Muscle of leg (tissue), 11 donors: Measurements from ENCODE around the gene TRIO. TPM values are rescaled to one million over a fixed set of nuclear protein-coding genes. Genes with fewer than 3 reads are reported as not detected.

ENCODE experiments used
- DNase-seq: peaks from one replicate; pipeline ENCODE4 v3.0.0; 2013
- H3K27ac ChIP-seq: one replicate; pipeline ENCODE4 v1.5.1; 2013; ENCODE audit warnings: mild to moderate bottlenecking, low read length, control low read depth
- H3K27me3 ChIP-seq: one replicate; pipeline ENCODE4 v1.6.1; 2013; ENCODE audit warnings: low read length; ENCODE audit not compliant: control insufficient read depth, insufficient read depth
- H3K36me3 ChIP-seq: one replicate; pipeline ENCODE4 v1.6.1; 2013; ENCODE audit warnings: low read length; ENCODE audit not compliant: control insufficient read depth, insufficient read depth
- H3K4me1 ChIP-seq: one replicate; pipeline ENCODE4 v1.6.1; 2013; ENCODE audit warnings: low read length; ENCODE audit not compliant: control insufficient read depth, insufficient read depth
- H3K4me3 ChIP-seq: one replicate; pipeline ENCODE4 v1.5.1; 2013; ENCODE audit warnings: low read length, control low read depth
- H3K9me3 ChIP-seq: replicated peaks from 2 replicates; pipeline ENCODE4 v1.6.1; 2013; ENCODE audit warnings: low read depth, low read length; ENCODE audit not compliant: control insufficient read depth
- WGBS: methylation state at CpG from one replicate; pipeline ENCODE4 v1.1.5; 2013; ENCODE audit warnings: missing lambda C conversion rate; ENCODE audit not compliant: insufficient coverage; 5-methylcytosine and 5-hydroxymethylcytosine counted together
- polyA plus RNA-seq, 8 donors: library from polyadenylated mRNA; unstranded; fragments of 120-200 nt; gene quantifications; one replicate each; pipeline versions ENCODE4 v1.2.1 to v1.2.3, GENCODE V29; 2013; ENCODE audit warnings: inconsistent platforms in 1 of 8, low replicate concordance in 1 of 8; ENCODE audit not compliant: insufficient read length in 8 of 8, insufficient read depth in 1 of 8
- total RNA-seq: library from RNA; stranded (reverse); fragments of 120-200 nt; gene quantifications from one replicate; pipeline ENCODE4 v1.2.4, GENCODE V29; 2013

Gene TRIO
- total and polyA plus RNA-seq, 9 donors = 124 to 219 (median 168) TPM

DNA sequence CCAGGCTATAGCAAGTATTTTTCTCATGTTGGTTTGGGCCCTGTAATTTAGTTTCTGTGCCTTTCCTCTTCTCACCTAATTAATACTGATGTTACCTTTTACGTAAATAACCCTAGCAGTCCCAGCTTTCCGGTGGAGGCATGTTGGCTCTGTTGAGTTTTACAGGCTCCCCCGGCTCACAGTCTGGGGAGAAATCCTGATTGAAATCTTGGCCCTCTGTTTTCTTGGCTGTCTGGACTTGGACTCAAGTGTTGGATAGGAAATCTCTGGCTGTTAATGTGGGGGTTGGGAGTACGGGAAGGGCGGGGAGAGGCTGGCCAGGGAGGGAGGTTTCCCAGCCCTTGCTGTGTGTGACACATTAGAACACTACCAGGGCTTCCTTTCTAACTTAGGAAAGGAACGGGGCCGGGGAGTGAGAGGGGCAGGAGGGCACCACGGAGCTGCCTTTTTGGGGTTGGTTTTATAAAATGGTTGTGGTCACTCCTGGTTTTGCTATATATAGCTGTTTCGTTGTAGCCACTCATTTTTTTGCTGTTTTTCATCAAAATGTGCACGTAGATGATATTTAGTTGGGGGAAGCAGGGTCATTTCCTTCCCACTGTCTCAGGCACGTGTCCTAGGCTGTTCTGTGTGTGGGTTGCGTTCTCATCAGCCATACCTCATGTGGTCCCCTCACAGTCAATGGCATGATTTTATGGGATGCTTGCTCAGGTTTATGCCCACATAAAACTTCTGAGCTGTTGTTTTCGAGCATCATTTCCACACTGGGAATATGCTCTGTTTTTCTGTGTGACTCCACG, 11.0 kb downstream of the TRIO start:
- DNase-seq = peak; percentile 92
- no peak overlapping the region for H3K4me3 ChIP-seq
- no peaks in the 10 kb centered on the region for H3K36me3 ChIP-seq
- H3K27ac ChIP-seq = peak overlapping the region; percentile 81
- H3K4me1 ChIP-seq = peaks cover 40% of the 10 kb centered on the region
- no peaks in the 10 kb centered on the region for H3K9me3 ChIP-seq
- 3% methylated on average over 5 of the region's 14 CpGs for WGBS
- H3K27me3 ChIP-seq = no peaks in the 10 kb centered on the region

DNA sequence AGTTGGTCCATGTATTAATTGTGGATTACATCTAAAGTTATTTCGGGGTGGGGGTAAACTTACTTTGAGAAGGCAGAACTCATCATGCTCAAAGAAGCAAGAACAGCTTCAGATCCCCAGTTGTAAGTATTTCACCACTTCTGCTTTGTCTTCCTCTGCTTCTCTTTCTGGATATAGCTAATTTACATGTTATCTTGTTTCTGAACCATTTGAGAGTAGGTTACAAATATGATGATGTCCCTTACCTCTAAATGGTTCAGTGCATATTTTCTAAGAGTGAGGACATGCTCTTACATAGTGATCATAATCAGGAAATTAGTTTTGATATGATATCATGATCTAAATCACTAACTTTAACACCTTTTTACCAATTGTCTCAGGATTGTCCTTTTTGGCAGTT, 11.9 kb downstream of the TRIO start:
- no peak for DNase-seq
- Histone ChIP-seq H3K27ac (no peak overlapping the region), H3K4me3 (no peak overlapping the region), H3K4me1 (peaks cover 34% of the 10 kb centered on the region), H3K36me3 (no peaks in the 10 kb centered on the region), H3K27me3 (no peaks in the 10 kb centered on the region), H3K9me3 (no peaks in the 10 kb centered on the region)
- WGBS = no CpG with 5 or more reads among the region's 1 CpG

DNA sequence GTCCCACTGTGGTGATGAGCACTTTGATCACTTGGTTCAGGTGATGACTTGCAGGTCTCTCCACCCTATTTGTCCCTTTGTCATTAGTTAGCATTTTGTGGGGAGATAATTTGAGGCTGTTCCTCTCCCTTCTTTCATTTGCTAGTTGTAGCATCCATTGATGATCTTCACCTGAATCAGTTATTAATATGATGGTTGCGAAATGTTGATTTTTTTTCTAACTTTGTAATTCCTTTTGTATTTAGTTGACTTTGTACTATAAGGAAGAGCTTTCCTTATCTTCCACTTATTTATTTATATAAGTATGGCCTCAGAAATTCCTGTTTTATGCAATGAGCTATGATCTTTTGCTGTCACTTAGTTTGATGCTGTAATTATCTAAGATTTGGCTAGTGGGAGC, 12.6 kb downstream of the TRIO start:
- DNase-seq = no peak

DNA sequence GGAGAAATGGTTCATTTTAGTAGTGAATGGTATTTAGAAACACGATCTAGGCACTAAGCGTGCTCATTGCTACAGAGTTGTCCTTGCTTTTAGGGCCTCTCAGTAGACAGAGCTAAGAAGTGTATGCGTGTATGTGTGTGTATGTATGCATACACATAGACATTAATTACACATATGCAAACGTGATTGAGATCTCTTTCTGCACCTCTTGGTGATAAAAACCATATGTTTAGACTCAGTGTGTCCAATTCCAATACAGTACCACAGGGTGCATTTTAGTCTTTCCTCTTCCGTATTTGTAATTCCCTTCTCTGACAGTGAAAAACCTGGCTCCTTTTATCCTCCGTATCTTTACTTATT, 13.1 kb downstream of the TRIO start:
- H3K4me1 ChIP-seq = peaks cover 39% of the 10 kb centered on the region
- peak overlapping the region; percentile 45 for H3K27ac ChIP-seq
- no peak for DNase-seq
- H3K4me3 ChIP-seq = no peak overlapping the region
- H3K27me3 ChIP-seq = no peaks in the 10 kb centered on the region
- H3K9me3 ChIP-seq = no peaks in the 10 kb centered on the region
- WGBS = 18% methylated on average over 2 of the region's 6 CpGs
- H3K36me3 ChIP-seq = no peaks in the 10 kb centered on the region

More for the DNA sequence above, 12.6 kb downstream of the TRIO start:
- Histone ChIP-seq H3K36me3 (no peaks in the 10 kb centered on the region), H3K27me3 (no peaks in the 10 kb centered on the region), H3K9me3 (no peaks in the 10 kb centered on the region), H3K4me1 (peaks cover 36% of the 10 kb centered on the region), H3K4me3 (no peak overlapping the region), H3K27ac (no peak overlapping the region)
- WGBS = no CpG with 5 or more reads among the region's 1 CpG

DNA sequence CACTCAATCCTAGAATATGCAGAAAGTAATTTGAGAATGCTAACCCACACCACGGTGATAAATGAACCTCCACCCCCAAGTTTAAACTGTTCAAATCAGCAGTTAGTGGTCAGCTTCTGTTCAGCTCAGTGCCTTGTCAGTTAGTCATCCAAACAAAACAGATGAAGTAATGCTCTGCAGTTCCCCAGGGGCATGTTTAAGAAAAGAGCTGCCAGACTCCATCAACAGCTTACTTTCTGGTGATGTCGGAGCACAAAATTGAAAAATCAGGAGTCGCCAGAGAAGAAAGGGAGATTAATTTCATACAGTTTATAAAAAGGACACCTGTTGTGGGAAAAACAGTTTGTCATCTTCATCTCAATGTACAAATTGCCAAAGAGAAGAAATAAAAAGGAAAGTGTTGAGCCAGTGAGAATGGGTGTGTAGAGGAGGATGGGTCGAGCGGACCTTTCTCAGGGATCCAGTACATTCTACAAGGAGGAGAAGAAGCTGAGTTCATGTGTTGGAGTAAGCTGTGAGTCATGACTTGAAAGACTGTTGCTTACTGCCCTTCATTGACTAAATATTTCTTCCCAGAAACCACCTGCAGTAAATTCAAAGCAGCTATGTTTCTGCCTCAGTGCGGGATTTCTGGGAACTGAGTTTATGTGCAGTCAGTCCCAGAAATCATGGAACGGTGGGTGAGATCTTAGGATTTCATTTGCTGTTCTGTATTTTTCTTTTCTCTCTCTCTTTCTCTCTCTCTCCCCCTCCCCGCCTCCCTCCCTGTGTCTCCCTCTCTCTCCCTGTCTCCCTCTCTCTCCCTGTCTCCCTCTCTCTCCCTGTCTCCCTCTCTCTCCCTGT, 13.7 kb downstream of the TRIO start:
- 48% methylated on average over 1 of the region's 8 CpGs for WGBS
- Histone ChIP-seq H3K27me3 (no peaks in the 10 kb centered on the region), H3K4me3 (no peak overlapping the region), H3K27ac (peak overlapping the region; percentile 45), H3K36me3 (no peaks in the 10 kb centered on the region), H3K9me3 (no peaks in the 10 kb centered on the region), H3K4me1 (peaks cover 45% of the 10 kb centered on the region)
- DNase-seq = peak; percentile 86

DNA sequence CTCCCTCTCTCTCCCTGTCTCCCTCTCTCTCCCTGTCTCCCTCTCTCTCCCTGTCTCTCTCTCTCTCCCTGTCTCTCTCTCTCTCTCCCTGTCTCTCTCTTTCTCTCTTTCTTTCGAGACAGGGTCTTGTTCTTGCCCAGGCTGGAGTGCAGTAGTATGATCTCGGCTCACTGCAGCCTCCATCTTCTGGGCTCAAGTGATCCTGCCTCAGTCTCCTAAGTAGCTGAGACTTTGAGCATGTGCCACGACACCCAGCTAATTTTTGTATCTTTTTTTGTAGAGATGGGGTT, 14.3 kb downstream of the TRIO start:
- Histone ChIP-seq H3K27me3 (no peaks in the 10 kb centered on the region), H3K27ac (no peak overlapping the region), H3K4me1 (peaks cover 48% of the 10 kb centered on the region), H3K4me3 (no peak overlapping the region), H3K36me3 (no peaks in the 10 kb centered on the region), H3K9me3 (no peaks in the 10 kb centered on the region)
- no peak for DNase-seq
- 85% methylated on average over 3 of the region's 3 CpGs for WGBS

DNA sequence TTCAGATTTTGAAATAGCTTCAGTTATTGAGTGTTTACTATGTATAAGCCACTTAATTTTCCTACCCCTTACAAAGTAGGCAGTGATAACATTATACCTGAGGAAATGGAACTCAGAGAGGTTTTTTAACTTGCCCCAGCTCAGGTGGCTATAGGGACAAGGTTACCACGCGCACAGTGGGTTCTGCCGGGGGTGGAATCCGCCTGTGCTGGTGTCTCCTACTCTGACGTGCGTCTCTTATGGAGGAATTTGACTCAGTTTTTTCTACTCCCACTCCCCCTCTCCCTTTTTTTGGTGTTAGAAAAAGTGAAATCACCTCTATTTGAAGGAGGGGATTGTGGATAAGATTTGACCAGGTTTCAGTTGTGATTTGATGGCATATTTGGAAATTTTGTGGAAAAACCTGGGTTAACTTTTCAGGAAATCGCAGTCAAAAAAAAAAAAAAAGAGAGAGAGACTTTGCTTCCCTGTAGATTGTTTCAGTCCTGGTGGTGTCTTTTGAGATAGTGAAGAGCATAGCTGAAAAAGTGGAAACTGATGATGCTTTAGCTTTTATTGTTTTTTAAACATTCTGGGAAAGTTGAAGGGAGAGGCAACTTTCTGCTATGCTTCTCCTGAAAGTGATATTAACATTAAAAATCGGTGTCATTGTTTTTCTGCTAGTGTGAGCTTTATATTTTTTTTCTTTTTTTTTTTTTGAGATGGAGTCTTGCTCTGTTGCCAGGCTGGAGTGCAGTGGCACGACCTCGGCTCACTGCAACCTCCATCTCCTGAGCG, 15.9 kb downstream of the TRIO start:
- no peak for DNase-seq
- H3K27me3 ChIP-seq = no peaks in the 10 kb centered on the region
- H3K27ac ChIP-seq = no peak overlapping the region
- H3K4me3 ChIP-seq = no peak overlapping the region
- H3K4me1 ChIP-seq = peaks cover 34% of the 10 kb centered on the region
- no peaks in the 10 kb centered on the region for H3K36me3 ChIP-seq
- H3K9me3 ChIP-seq = peaks cover 3% of the 10 kb centered on the region
- WGBS = 85% methylated on average over 3 of the region's 11 CpGs

DNA sequence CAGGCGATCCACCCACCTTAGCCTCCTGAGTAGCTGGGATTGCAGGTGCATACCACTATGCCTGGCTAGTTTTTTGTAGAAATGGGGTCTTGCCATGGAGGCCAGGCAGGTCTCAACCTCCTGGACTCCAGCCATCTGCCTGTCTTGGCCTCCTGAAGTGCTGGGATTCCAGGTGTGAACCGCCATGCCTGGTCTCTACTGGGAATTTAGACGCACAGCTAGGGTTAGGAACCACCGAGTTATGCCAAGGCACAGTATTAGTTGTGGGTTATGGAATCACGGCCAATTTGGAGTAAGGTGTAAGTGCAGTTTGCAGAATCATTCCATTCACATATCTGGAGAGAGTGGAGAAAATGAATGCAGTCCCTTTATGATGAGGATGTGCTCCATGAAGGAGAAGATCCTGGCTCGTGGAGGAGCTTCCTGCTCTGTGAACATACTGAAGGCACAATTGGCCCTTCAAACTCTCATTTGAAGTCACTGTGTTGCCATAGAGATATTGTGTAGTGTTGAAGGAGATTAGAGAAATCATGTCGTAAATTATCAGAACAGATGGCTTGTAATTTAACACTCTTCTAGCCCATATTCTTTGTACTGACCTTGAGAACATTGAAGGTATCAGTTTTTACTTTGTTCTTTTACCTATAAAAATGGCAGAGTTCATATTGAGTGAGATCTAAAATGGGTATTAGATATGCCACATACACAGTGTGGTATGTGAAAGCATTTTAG, 18.8 kb downstream of the TRIO start:
- peaks cover 7% of the 10 kb centered on the region for H3K9me3 ChIP-seq
- H3K27ac ChIP-seq = peak overlapping the region; percentile 39
- WGBS = 75% methylated on average over 5 of the region's 7 CpGs
- no peaks in the 10 kb centered on the region for H3K36me3 ChIP-seq
- DNase-seq = no peak
- H3K27me3 ChIP-seq = no peaks in the 10 kb centered on the region
- H3K4me1 ChIP-seq = peaks cover 25% of the 10 kb centered on the region
- H3K4me3 ChIP-seq = no peak overlapping the region

DNA sequence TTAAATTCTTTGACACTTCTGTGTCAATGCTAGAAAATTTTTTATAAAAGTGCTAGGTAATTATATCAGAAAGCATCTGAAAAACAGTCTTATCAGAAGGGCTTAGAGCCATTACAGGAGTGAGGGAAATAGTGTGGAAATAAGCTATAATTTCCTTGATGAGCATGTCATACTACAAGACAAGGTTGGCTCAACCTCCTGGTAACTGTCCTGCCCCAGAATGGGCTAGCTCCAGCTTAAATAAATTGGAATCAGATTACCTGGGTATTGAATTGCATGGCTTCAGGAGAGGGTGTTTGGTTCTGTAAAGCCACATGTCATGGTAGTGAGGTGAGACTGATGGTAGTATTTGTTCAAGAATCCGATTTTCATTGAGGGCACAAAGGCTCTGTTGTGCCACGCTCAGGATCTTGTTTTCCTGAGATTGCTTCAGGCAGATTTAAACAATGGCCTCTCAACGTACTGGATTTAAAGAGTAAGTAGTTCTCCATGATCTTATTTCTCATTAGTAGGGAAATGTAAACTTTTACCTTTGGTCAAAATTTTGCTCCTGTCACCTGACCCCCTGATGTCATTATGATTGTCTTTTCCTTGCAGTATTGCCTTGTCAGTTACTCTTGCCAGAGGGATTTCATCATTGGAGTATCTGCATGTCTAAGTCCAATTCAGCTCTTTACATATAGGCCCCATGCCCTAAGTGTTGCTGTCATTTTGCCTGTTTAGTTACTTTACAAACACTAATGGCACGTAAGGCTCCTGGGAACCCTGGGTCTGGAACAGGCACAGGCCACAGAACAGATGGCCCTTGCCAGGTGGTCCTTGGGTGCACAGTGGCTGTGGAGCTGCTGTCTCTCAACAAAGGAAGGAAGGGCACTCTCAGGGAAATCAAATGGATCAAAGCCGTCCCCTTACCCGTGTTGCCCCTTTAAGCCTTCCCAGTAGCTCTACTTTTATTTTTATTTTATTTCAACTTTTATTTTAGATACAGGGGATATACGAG, 21.3 kb downstream of the TRIO start:
- no peak for DNase-seq
- WGBS = no CpG with 5 or more reads among the region's 7 CpGs

More for the DNA sequence above, 21.3 kb downstream of the TRIO start:
- H3K36me3 ChIP-seq = no peaks in the 10 kb centered on the region
- H3K4me3 ChIP-seq = no peak overlapping the region
- peaks cover 24% of the 10 kb centered on the region for H3K4me1 ChIP-seq
- no peak overlapping the region for H3K27ac ChIP-seq
- H3K27me3 ChIP-seq = no peaks in the 10 kb centered on the region
- H3K9me3 ChIP-seq = peaks cover 7% of the 10 kb centered on the region
